HK-2 (cell line): Measurements from ENCODE around the gene HAUS2.
A peak's percentile ranks its signal among the peaks of the same experiment; 100 is the strongest.
"Not testable (repeated sequence)": the region's sequence is repeated elsewhere in the genome, so short reads cannot be mapped to it uniquely, and the experiment has no call there.

Source experiments
- DNase-seq: peaks from one replicate; pipeline ENCODE4 v3.0.0-alpha.2; 2018; ENCODE audit not compliant: unreplicated experiment

The HAUS2 gene

GRCh38 chr15:42548249-42549031 lies at the start of gene HAUS2, which contains the start of gene LRRC57:
Gene HAUS2 (plus strand): TSS chr15:42548838. CDS start chr15:42548873, 35 bp downstream.
Gene LRRC57 (minus strand): TSS chr15:42548793. CDS start chr15:42548434, 359 bp downstream.
- peak; percentile 80 for DNase-seq

GRCh38 chr15:42499858-42500609 lies 48.6 kb upstream of the HAUS2 start:
- no peak for DNase-seq

DNA sequence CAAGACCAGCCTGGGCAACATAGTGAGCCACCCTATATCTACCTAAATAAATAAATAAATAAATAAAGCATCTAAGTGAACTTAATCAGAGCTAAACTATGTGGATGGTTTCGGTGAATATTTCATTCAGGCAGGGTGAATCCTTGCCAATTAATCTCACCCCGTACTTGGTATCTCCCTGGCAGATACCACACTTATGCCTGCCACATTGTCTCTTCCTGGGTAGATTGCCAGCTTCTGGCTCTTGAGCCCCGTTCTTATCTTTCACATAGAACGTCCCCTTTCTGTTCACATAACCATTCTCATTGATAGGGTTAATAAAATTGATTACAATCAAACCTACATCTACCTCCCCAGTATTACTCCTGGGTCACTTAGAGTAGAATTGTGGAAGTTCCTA lies 46.2 kb upstream of the HAUS2 start:
- no peak for DNase-seq

GRCh38 chr15:42503825-42504224 lies 44.8 kb upstream of the HAUS2 start:
- no peak for DNase-seq

GRCh38 chr15:42504631-42505030 lies 44.0 kb upstream of the HAUS2 start:
- DNase-seq, result no peak

- DNase-seq, result no peak
These were observed 41.1 kb upstream of the HAUS2 start for GRCh38 chr15:42507514-42507913.

DNA sequence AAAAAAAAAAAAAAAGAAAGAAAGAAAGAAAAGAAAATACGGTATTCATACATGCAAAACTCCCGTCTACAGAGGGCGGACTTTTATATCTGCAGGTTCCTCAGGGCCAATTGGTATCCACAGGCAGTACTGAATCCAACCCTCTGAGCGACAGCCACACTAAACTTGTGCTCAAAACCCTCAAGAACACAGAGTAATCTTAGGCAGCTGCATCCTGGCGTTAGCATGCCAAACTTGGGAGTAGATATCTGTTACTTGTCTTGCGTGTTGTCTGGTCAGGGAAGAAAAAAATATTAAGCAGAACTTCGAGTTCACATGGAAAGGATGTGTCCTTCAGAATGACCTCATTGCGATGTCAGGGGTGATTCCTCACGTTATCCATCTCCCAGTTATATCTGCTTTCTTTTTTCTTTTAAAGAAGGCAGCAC lies 40.4 kb upstream of the HAUS2 start:
- DNase-seq, result no peak

DNA sequence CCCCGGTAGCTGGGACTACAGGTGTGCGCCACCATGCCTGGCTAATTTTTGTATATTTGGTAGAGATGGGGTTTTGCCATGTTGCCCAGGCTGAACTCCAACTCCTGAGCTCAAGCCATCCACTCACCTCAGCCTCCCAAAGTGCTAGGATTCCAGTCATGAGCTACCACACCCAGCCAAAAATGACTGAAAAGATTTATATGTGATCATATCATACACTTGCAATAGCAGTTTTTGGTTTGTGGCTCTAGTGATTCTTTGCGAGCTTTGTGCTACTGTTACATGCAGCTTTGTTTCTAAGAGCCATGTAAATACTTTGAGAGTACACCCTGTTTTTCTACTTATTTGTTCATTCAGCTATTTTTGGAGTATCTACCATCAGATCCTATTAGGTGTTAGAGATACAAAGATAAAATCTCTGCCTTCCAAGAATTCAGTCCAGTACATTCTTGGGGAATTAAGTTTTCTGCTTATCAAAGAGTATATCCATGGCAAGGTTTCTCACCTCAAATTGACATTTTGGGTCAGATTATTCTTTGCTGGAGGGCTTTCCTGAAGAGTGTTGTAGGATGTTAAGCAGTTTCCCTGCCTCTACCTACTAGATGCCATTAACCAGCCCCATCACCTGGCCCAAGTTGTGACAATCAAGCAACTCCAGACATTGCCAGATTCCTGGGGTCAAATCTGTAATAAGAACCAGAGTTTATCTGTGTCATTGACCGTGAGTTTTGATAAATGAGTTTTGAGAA lies 38.2 kb upstream of the HAUS2 start:
- DNase-seq, result no peak

DNA sequence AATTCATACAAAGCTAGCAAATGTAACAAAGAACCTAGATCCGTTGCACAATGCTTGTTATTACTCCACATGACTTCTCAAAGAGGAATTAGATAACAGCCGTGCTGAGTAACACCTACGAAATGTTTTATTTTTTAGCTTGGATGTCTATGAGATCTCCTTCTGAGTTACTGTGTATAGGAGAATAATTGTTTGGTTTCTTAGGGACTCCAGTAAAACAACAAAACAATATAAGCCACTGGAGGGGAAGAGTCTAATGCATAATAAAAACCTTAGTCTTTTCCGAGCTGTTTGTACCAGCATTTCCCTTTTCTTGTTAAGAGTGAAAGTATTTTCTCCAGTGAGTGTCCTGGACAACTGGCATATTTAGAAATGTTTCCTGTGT lies 37.6 kb upstream of the HAUS2 start:
- no peak for DNase-seq

DNA sequence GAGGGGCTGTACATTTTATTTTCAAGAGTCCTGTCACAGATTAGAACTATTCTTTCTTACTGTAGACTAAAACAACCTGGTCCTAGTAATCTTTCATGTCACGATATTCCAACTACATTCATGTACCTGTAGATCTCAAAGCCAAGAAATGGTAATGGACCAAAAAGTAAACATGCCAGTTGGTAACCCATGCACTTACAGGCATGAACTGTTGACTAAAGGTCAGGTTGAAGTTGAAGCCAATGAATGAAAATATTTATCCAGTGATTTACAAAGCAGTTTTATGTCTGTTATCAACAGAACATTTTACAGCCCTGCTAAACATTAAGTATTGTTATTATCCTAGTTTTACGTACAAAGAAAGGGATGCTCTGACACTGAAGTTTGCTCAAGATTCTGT lies 25.3 kb upstream of the HAUS2 start:
- DNase-seq, result no peak

GRCh38 chr15:42528970-42529369 lies 19.7 kb upstream of the HAUS2 start:
- DNase-seq, result no peak

DNA sequence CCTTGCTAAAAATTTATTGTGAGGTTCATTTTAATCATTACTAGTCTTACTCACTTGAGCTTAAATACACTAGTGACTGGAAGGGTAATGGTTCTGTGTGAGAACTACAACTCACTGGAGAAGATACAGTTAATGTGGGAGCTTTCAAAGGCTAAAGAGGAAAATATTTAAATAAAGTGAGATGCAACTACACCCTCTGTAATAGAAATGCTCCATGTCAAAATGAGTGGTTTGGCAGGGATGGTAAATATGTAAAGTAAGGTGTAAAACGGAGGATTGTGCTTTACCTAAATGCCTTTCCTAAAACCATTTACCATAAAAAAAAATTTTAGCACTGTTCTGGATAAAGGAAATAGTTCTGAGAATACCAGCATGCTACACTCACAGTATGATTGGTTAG lies 15.4 kb upstream of the HAUS2 start:
- DNase-seq, result no peak

GRCh38 chr15:42544853-42545629 lies 3.6 kb upstream of the HAUS2 start:
- DNase-seq, result no peak

DNA sequence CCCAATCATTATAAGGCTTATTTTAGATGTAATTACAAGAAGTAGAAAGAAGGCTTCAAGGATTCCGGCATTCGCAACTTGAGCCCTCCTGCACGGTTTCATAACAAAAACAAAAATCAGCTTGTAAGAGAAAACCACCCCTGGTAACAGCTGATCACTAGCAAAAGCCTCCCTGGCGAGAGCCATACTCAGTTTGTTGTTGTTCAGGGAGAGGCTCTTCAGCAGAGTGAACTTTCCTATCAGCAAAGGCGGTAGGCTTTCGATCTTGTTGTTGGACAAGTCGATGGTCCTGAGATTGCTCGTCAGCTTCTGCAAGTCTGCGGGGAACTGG lies 755 bp upstream of the HAUS2 start:
- DNase-seq, result no peak

GRCh38 chr15:42549032-42549491 lies 424 bp downstream of the HAUS2 start:
- no peak for DNase-seq

DNA sequence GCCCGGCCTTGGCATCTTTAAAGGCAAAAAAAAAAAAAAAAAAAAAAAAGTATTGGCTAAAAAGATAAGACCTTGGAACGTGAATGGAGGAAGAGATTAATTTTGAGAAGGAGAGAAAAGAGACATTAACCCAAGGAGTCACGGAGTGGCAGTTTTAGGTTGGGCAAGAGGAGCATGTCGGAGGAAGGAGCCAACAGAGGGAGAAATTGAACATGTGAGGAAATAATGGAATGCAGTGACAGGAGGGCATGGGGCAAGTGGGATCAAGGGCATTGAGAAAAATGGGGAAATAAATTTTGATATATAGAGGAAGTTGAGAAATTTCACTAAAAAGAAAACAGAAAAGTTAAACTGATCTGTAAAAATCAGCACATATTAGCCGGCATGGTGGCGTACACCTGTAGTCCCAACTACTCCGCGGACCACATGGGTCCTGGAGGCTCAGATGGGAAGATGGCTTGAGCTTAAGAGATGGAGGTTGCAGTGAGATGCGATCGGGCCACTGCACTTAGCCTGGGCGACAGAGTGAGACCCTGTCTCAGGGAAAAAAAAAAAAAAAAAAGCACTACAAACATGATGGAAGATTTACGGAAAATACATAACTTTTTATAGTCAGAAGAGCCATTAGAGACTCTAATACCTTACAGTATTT lies 1.2 kb downstream of the HAUS2 start:
- no peak for DNase-seq

- no peak for DNase-seq
These were observed 4.9 kb downstream of the HAUS2 start for GRCh38 chr15:42553554-42553953.

- not testable (repeated sequence) for DNase-seq
These were observed 8.0 kb downstream of the HAUS2 start for GRCh38 chr15:42556550-42557207.

- DNase-seq, result no peak
These were observed 10.1 kb downstream of the HAUS2 start for GRCh38 chr15:42558739-42559138.

DNA sequence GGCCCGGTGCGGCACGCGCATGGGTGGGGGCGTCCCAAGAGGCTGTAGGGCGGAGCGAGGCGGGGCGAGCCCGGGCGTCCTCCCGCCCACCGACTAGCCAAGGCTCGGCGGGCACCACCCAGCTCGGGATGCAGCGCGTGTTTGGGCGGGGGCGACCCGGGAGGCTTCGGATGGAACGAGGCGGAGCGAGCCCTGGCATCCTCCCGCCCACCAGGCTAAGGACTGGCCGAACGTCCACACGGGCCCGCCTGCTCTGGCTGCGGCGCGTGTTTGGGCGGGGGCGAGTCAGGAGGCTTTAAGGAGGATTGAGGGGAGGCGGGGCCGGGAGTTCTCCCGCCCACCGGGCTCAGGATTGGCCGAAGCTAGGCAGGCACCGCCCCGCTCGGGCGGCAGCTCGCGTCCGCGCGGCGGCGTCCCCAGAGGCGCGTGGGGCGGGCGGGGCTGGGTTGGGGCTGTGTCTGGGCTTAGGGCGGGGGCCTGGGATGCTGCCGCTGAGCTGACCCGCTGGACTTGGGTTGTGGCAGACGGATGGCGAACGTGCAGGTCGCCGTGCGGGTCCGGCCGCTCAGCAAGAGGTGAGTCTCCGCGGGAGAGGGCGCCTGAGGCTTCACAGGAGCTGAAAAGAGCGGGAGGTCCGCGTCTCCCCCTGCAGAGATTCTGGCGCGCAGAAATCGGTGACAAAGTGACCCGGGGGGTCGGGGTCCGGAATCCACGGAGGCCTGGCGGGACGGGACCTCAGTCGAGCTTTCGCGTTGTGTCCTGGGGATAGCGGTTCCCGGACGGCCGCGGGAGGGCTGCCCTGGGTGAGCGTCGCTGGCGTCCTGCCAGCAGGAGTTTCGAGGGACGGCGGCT lies 26.8 kb downstream of the HAUS2 start, which contains the start of gene STARD9:
STARD9 (plus strand) TSS at position 419 of the 852 bp plus-strand sequence; CDS start at position 529, 110 bp downstream.
- peak; percentile 97 for DNase-seq
